ENCODE data around the gene PTH. TPM values are rescaled to one million over a fixed set of nuclear protein-coding genes. Genes with fewer than 3 reads are reported as not detected.

The PTH gene
- total RNA-seq, 2 experiments from 2014 or later = not detected

- Mint-ChIP-seq H3K27me3 (peaks cover 15% of the 10 kb centered on the region), H3K36me3 (ENCODE audit: low read depth) (no peaks in the 10 kb centered on the region), H3K27ac (no peak overlapping the region), H3K9me3 (no peaks in the 10 kb centered on the region), H3K4me3 (no peak overlapping the region), H3K4me1 (ENCODE audit: low read depth) (no peaks in the 10 kb centered on the region)
- intact Hi-C loops (cut with micrococcal nuclease) = no loop called here
- DNase-seq = no peak
- CTCF ChIA-PET = no interaction called here
- no peak for TF ChIP-seq CTCF (IDR thresholded peaks at IDR 0.05)
- ATAC-seq = no peak
- POLR2A ChIA-PET = no interaction called here
Measured at GRCh38 chr11:13480198-13480597, 15.6 kb downstream of the PTH start.

GRCh38 chr11:13479688-13480087 is 16.1 kb downstream of the PTH start:
- intact Hi-C loops (cut with micrococcal nuclease) = no loop called here
- no peak for TF ChIP-seq CTCF (IDR thresholded peaks at IDR 0.05)
- H3K4me3 Mint-ChIP-seq = no peak overlapping the region
- CTCF ChIA-PET = no interaction called here
- DNase-seq (no peak), ATAC-seq (no peak)
- no peaks in the 10 kb centered on the region for H3K36me3 Mint-ChIP-seq (ENCODE audit: low read depth)
- no peak overlapping the region for H3K27ac Mint-ChIP-seq
- H3K4me1 Mint-ChIP-seq (ENCODE audit: low read depth) = no peaks in the 10 kb centered on the region
- H3K9me3 Mint-ChIP-seq = no peaks in the 10 kb centered on the region
- H3K27me3 Mint-ChIP-seq = peaks cover 15% of the 10 kb centered on the region
- POLR2A ChIA-PET = no interaction called here

DNA sequence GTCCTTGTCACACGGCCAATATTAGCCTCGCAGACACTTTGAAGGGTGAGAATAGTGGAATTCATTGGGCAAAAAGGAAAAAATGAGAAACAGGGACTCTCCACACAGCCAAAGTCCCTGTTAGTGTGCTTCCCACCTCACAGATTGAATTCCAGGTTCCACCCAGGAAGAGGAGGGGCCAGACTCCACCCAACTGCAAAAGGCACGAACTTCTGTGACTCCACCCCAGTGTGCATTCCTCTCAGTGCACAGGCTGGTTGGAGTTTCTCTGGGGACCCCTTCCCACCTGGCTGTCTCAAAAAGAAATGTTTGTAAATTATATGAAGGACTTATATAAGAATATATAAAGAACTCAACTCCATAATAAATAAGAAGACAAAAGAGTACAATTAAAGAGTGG is 20.7 kb downstream of the PTH start:
- no peak for TF ChIP-seq CTCF (IDR thresholded peaks at IDR 0.05)
- intact Hi-C loops (cut with micrococcal nuclease) = no loop called here
- ATAC-seq (no peak), DNase-seq (no peak)
- Mint-ChIP-seq H3K36me3 (ENCODE audit: low read depth) (no peaks in the 10 kb centered on the region), H3K9me3 (no peaks in the 10 kb centered on the region), H3K27ac (no peak overlapping the region), H3K4me3 (no peak overlapping the region), H3K27me3 (peaks cover 17% of the 10 kb centered on the region), H3K4me1 (ENCODE audit: low read depth) (no peaks in the 10 kb centered on the region)
- ChIA-PET CTCF (interaction anchor here (3.6 kb wide), 1 partner anchor 10 kb away, joined by 12 read pairs; no protein-coding TSS in a partner anchor), POLR2A (interaction anchor here (1.6 kb wide), 1 partner anchor 11 kb away, joined by 5 read pairs; the partner anchor contains the start of gene BTBD10)

DNA sequence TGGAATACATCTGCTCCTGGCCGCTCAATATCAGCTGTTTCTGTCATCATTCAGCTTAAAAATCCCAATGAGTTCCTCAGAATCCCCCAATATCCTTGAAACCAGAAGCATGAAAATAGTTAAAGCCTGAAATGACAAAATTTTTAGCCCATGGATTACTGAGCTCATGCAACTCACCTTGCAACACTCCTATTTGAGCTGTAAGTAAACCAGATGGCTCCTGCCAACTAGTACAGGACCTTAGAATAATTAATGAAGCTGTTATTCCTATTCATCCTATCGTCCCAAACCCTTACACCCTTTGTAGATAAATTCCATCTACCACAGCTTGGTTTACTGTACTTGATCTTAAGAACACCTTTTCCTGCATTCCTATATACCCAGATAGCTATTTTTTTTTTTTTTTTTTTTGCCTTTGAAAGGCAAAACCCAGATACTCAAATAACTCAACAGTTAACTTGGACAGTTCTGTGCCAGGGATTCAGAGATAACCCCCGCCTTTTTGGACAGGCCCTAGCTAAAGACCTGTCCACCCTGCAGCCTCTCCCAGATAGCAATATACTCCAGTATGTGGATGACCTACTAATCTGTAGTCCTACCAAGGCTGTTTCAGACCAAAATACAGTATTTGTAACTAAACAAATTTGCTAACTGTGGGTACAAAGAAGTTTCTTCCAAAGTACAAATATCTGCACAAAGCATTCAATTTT is 22.6 kb downstream of the PTH start:
- intact Hi-C loops (cut with micrococcal nuclease) = no loop called here
- DNase-seq (no peak), ATAC-seq (no peak)
- H3K36me3 Mint-ChIP-seq (ENCODE audit: low read depth) = no peaks in the 10 kb centered on the region
- no peak overlapping the region for H3K27ac Mint-ChIP-seq
- ChIA-PET CTCF (interaction anchor here (0.7 to 1.2 kb wide), 4 partner anchors 14 to 502 kb away, joined by 3 to 5 read pairs (median 4); no protein-coding TSS in a partner anchor), POLR2A (interaction anchor here (1.6 kb wide), 1 partner anchor 9 kb away, joined by 5 read pairs; the partner anchor contains the start of gene BTBD10)
- no peak for TF ChIP-seq CTCF (IDR thresholded peaks at IDR 0.05)
- peaks cover 10% of the 10 kb centered on the region for H3K27me3 Mint-ChIP-seq
- no peak overlapping the region for H3K4me3 Mint-ChIP-seq
- H3K9me3 Mint-ChIP-seq = no peaks in the 10 kb centered on the region
- no peaks in the 10 kb centered on the region for H3K4me1 Mint-ChIP-seq (ENCODE audit: low read depth)

DNA sequence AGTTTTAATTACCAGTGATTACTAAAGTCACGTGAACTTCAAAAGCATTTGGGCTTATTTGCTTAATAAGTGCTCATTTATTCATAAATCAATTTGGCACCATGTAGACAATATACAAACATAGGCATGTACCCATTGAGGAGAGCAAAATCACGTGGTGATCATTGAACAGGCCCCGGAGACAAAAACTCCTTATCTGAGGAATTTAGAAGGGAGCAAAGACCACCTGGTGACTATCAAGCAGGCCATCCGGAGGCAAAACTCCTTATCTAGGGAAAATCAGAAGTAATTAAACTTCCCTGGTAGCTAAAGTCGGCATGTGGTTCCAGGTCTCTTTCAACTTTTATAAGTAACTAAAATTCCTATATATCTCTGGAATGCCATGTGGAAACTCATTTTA is 27.0 kb downstream of the PTH start:
- Mint-ChIP-seq H3K4me3 (no peak overlapping the region), H3K4me1 (ENCODE audit: low read depth) (peaks cover 9% of the 10 kb centered on the region), H3K27me3 (peaks cover 7% of the 10 kb centered on the region), H3K27ac (no peak overlapping the region), H3K9me3 (no peaks in the 10 kb centered on the region), H3K36me3 (ENCODE audit: low read depth) (no peaks in the 10 kb centered on the region)
- ATAC-seq = no peak
- intact Hi-C loops (cut with micrococcal nuclease) = no loop called here
- CTCF ChIA-PET = interaction anchor here (1.2 kb wide), 1 partner anchor 19 kb away, joined by 5 read pairs; no protein-coding TSS in a partner anchor
- POLR2A ChIA-PET = no interaction called here
- DNase-seq = no peak
- TF ChIP-seq CTCF (IDR thresholded peaks at IDR 0.05) = no peak

Data from activated CD8-positive, alpha-beta T cell treated with anti-CD3 and anti-CD28 coated beads for 36 hours (primary cell).